Transverse colon (tissue), 4 donors: ENCODE data around the gene CYP19A1. TPM values are rescaled to one million over a fixed set of nuclear protein-coding genes. Genes with fewer than 3 reads are reported as not detected.
"Not testable (repeated sequence)": the region's sequence is repeated elsewhere in the genome, so short reads cannot be mapped to it uniquely, and the experiment has no call there.

Experiments used
- DNase-seq: peaks from one replicate; pipeline ENCODE4 v3.0.0-alpha.2; 2019
- H3K27ac ChIP-seq, 4 donors: fragments of 200-600 bp; sonication (generic); 2 replicates each; pipeline ENCODE4 v1.5.1; 2016 to 2018; ENCODE audit warnings: inconsistent platforms in 4 of 4
- H3K27me3 ChIP-seq: fragments of 200-600 bp; sonication (generic); 2 replicates; pipeline ENCODE4 v1.5.1; 2017; ENCODE audit warnings: inconsistent platforms
- H3K36me3 ChIP-seq, 4 donors: fragments of 200-600 bp; sonication (generic); 2 replicates each; pipeline ENCODE4 v1.5.1; 2017 to 2019; ENCODE audit warnings: inconsistent platforms in 4 of 4
- H3K4me1 ChIP-seq, 4 donors: fragments of 200-600 bp; sonication (generic); 2 replicates each; pipeline ENCODE4 v1.5.1; 2017 to 2020; ENCODE audit warnings: inconsistent platforms in 4 of 4
- H3K4me3 ChIP-seq, 4 donors: fragments of 200-600 bp; sonication (generic); 1 replicate in 1 of 4; 2 replicates in 3 of 4; pipeline versions ENCODE4 v1.5.1 to v1.6.1; 2017 to 2019; ENCODE audit warnings: inconsistent platforms in 4 of 4
- H3K9me3 ChIP-seq, 2 donors: fragments of 200-600 bp; sonication (generic); 2 replicates each; pipeline ENCODE4 v1.5.1; 2017 to 2019; ENCODE audit warnings: inconsistent platforms in 2 of 2
- EP300 ChIP-seq: sonication (generic); formaldehyde crosslinking; IDR thresholded peaks from one replicate; pipeline ENCODE4 v1.6.1; 2017; ENCODE audit warnings: antibody characterized with exemption, low read depth
- POLR2A ChIP-seq: fragments of 450-650 bp; IDR thresholded peaks from one replicate; pipeline ENCODE4 v1.6.1; 2016; ENCODE audit warnings: antibody characterized with exemption, mild to moderate bottlenecking, moderate library complexity
- POLR2AphosphoS5 ChIP-seq, 3 donors: sonication (generic); formaldehyde crosslinking; IDR thresholded peaks; one replicate each; pipeline ENCODE4 v1.6.1; 2016; ENCODE audit warnings: antibody characterized with exemption in 3 of 3
- WGBS, 2 donors: methylation state at CpG; one replicate each; pipeline ENCODE4 v1.1.5; 2018; ENCODE audit warnings: low coverage in 1 of 2; 5-methylcytosine and 5-hydroxymethylcytosine counted together
- in situ Hi-C, 4 donors: fragments of 200-750 bp; cut with MboI; loops; one replicate each; pipeline versions ENCODE4 v1.15.0 to v1.15.1; 2017; ENCODE audit warnings: low sequenced_read_pairs in 3 of 4, low pct_ligation_motif_present in 1 of 4, low pct_unique_long_range_greater_than_20kb in 1 of 4
- intact Hi-C: fragments of 100-400 bp; cut with DNase I; formaldehyde crosslinking; loops from one replicate; pipeline ENCODE4 v1.15.1; 2023; ENCODE audit warnings: low total_unique reads
- total RNA-seq, 4 donors: library from RNA; depleted of rRNA; stranded (reverse); fragments of >200 nt; gene quantifications; one replicate each; pipeline ENCODE4 v1.1.0, GENCODE V29; 2016
- TF ChIP-seq, protein P1 (sequence below), 5 experiments: fragments of 200-600 bp in 3 of 5; fragments of 450-650 bp in 2 of 5; sonication (generic) in 3 of 5; IDR thresholded peaks; 1 replicate in 2 of 5; 2 replicates in 3 of 5; pipeline ENCODE4 v1.5.1; 2016 to 2017; ENCODE audit warnings: antibody characterized with exemption in 5 of 5, inconsistent platforms in 3 of 5, mild to moderate bottlenecking in 2 of 5, moderate library complexity in 1 of 5

CYP19A1 gene
- total RNA-seq, 4 donors from 2014 or later, result not detected

GRCh38 chr15:51285399-51285798 is 53.0 kb downstream of the CYP19A1 start:
- H3K4me3 ChIP-seq, result no peak overlapping the region
- DNase-seq, result no peak
- H3K9me3 ChIP-seq, result no peaks in the 10 kb centered on the region
- H3K36me3 ChIP-seq, result no peaks in the 10 kb centered on the region
- in situ Hi-C loops (loop anchor here in 1 of 4 donors (5.0 kb wide), 1 partner anchor 92 kb away; no protein-coding TSS in a partner anchor), intact Hi-C loops (loop anchor here (10.0 kb wide), 1 partner anchor 99 kb away; no protein-coding TSS in a partner anchor)
- H3K27me3 ChIP-seq, result no peaks in the 10 kb centered on the region
- TF ChIP-seq POLR2A (no peak), POLR2AphosphoS5 (IDR thresholded peaks at IDR 0.05) (no peak), EP300 (no peak)
- TF ChIP-seq, protein P1, sequence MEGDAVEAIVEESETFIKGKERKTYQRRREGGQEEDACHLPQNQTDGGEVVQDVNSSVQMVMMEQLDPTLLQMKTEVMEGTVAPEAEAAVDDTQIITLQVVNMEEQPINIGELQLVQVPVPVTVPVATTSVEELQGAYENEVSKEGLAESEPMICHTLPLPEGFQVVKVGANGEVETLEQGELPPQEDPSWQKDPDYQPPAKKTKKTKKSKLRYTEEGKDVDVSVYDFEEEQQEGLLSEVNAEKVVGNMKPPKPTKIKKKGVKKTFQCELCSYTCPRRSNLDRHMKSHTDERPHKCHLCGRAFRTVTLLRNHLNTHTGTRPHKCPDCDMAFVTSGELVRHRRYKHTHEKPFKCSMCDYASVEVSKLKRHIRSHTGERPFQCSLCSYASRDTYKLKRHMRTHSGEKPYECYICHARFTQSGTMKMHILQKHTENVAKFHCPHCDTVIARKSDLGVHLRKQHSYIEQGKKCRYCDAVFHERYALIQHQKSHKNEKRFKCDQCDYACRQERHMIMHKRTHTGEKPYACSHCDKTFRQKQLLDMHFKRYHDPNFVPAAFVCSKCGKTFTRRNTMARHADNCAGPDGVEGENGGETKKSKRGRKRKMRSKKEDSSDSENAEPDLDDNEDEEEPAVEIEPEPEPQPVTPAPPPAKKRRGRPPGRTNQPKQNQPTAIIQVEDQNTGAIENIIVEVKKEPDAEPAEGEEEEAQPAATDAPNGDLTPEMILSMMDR (IDR thresholded peaks at IDR 0.05), result no peak
- no peak overlapping the region for H3K27ac ChIP-seq
- WGBS, 2 donors, result 75 to 91% methylated on average over 2 to 6 of the region's 6 CpGs
- H3K4me1 ChIP-seq, result peaks cover 0 to 20% (median 8%) of the 10 kb centered on the region in 4 donors

- no peaks in the 10 kb centered on the region for H3K27me3 ChIP-seq
- TF ChIP-seq EP300, result no peak
- TF ChIP-seq, protein P1 (IDR thresholded peaks at IDR 0.05), result no peak
- no peak for TF ChIP-seq POLR2AphosphoS5 (IDR thresholded peaks at IDR 0.05)
- TF ChIP-seq POLR2A, result no peak
- no peak overlapping the region for H3K27ac ChIP-seq
- intact Hi-C loops, result loop anchor here (10.0 kb wide), 1 partner anchor 100 kb away; no protein-coding TSS in a partner anchor
- H3K4me1 ChIP-seq, result peaks cover 0 to 20% (median 8%) of the 10 kb centered on the region in 4 donors
- in situ Hi-C loops, result loop anchor here in 1 of 4 donors (5.0 kb wide), 1 partner anchor 92 kb away; no protein-coding TSS in a partner anchor
- no peak for DNase-seq
- H3K36me3 ChIP-seq, result no peaks in the 10 kb centered on the region
- no peak overlapping the region for H3K4me3 ChIP-seq
- 86 to 93% methylated on average over 5 to 6 of the region's 6 CpGs for WGBS, 2 donors
- H3K9me3 ChIP-seq, result no peaks in the 10 kb centered on the region
Measured at GRCh38 chr15:51284871-51285270, 53.5 kb downstream of the CYP19A1 start.

GRCh38 chr15:51283026-51283425 is 55.4 kb downstream of the CYP19A1 start:
- Histone ChIP-seq H3K4me1 (peaks cover 0 to 11% (median under 1%) of the 10 kb centered on the region in 4 donors), H3K36me3 (no peaks in the 10 kb centered on the region), H3K4me3 (no peak overlapping the region), H3K27ac (no peak overlapping the region), H3K9me3 (no peaks in the 10 kb centered on the region), H3K27me3 (peaks cover 4% of the 10 kb centered on the region)
- intact Hi-C loops (loop anchor here (10.0 kb wide), 1 partner anchor 102 kb away; no protein-coding TSS in a partner anchor), in situ Hi-C loops (no loop called here)
- DNase-seq, result no peak
- 58 to 66% methylated on average over 6 of the region's 6 CpGs for WGBS, 2 donors
- TF ChIP-seq, protein P1 (IDR thresholded peaks at IDR 0.05), result no peak

GRCh38 chr15:51282241-51282640 is 56.2 kb downstream of the CYP19A1 start:
- H3K27ac ChIP-seq, in situ Hi-C loops, DNase-seq, H3K9me3 ChIP-seq, H3K4me3 ChIP-seq, H3K36me3 ChIP-seq, H3K27me3 ChIP-seq: not testable (repeated sequence)
- H3K4me1 ChIP-seq, result peaks cover 0 to 11% (median 0%) of the 10 kb centered on the region in 4 donors
- intact Hi-C loops, result loop anchor here (10.0 kb wide), 1 partner anchor 103 kb away; no protein-coding TSS in a partner anchor
- WGBS, 2 donors, result 52 to 63% methylated on average over 2 of the region's 2 CpGs
